Stimulated activated CD8-positive, alpha-beta memory T cell treated with anti-CD3 and anti-CD28 coated beads, Interleukin-15, amount 100 ng/mL, for 48 hours (primary cell): ENCODE results near the gene LONRF2.
"Not testable (repeated sequence)": the region's sequence is repeated elsewhere in the genome, so short reads cannot be mapped to it uniquely, and the experiment has no call there.

Experiments
- DNase-seq, 2 donors: peaks; one replicate each; pipeline ENCODE4 v3.0.0-alpha.2; 2020; ENCODE audit warnings: low read depth in 2 of 2

Gene LONRF2

DNA sequence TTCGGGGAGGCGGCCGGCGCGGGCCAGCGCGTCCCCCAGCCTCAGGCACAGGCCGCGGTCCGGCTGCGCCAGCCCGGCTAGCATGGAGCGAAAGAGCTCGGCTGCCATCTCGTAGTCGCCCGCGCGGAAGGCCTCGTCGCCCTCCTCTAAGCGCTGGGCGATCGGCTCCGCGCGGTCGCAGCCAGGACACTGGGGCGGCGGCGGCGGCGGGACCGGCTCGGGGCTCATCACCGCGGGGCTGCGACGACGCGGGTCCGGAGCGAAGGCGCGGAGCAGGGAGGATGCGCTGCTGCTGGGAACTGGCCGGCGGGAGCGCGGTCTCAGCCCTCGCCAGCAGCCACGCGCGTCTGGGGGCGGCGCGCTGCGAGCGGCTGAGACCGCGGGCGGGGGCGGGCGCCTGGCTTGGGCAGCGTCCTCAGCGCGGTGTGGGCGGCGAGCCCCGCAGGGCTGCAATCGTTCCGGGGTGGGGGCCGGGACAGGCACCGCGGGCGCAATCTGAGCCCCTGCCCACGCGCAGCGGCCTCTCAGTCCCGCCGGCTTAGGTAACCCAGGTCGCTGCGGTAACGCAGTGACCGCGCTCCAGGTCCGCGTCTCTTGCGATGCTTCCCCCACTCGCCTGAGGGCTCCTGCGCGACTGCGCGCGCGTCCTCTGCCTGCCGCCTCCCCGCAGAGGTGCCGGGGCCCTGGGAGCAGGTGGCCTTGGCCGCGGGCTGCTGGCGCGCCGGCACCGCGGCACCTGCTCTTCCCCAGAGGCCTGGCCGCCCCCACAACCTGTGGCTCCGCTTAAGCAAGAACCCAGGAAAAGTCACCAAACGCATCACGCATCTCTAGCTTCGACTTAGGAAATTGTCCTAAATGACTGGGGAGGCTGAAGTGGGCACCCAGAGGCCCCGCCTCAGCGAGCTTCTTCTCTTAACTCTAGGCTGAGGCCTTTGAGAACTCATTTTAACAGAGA is at the start of gene LONRF2:
LONRF2 (minus strand) TSS at position 636 of the 955 bp plus-strand sequence; CDS start at position 228, 408 bp downstream.
- DNase-seq = no peak

DNA sequence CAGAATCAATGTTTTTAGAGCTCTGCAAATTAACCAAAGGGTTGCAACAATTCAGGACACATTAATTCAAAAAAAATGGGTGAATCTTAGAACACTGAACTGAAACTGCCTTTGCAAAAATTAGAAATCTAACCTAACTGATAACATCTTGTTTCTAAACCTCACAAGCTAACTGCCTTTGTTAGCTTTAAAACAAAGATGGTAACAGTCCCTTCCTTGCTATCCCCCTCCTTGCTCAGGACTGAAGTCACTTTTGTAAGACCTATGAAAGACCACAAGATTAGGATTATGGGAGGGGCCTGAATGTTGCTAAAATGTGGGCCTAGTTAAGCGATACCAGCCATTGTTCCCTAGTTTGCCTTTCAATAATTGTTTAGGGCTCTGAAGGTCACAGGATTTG is 44.9 kb upstream of the LONRF2 start:
- no peak for DNase-seq

DNA sequence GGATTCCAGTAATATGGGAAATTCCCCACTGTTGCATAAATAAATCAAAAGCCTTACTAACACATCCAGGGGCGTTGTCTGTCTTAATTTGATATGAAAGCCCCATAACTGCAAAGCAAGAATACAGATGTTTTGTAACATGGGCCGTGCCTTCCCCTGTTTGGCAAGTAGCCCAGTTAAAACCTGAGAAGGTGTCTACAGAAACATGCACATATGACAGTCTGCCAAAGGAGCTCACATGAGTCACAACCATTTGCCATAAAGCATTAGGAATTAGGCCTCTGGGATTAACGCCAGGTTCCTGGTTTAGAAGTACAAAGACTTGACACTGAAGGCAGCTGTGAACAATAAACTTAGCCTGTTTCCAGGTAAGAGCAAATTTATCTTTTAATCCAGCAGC is 43.1 kb upstream of the LONRF2 start:
- no peak for DNase-seq

DNA sequence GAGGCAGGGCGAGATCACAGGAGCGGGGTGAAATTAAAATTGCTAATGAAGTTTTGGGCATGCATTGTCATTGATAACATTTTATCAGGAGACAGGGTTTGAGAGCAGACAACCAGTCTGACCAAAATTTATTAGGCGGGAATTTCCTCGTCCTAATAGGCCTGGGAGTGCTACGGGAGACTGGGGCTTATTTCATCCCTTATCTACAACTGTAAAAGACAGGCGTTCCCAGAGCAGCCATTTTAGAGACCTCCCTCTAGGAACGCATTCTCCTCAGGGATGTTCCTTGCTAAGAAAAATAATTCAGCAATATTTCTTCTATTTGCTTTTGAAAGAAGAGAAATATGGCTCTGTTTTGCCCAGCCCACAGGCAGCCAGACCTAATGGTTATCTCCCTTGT is 40.0 kb upstream of the LONRF2 start:
- not testable (repeated sequence) for DNase-seq

DNA sequence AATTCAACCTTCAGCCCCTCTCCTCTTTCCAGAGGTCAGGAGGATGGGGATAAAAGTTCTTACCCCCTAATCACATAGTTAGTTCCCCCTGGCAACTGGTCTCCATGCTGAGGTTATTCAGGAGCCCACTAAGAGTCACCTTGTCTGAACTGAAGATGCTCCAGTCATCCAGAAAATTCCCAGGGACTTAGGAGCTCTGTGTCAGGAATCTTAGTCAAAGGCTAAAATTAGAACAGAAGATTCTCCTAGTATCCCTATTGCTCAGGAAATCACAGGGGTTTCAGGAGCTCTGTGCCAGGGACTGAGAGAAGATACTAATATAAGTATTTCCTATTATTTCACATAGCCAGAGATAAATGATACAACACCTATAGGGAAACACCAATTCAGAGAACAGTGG is 37.3 kb upstream of the LONRF2 start:
- DNase-seq = no peak

DNA sequence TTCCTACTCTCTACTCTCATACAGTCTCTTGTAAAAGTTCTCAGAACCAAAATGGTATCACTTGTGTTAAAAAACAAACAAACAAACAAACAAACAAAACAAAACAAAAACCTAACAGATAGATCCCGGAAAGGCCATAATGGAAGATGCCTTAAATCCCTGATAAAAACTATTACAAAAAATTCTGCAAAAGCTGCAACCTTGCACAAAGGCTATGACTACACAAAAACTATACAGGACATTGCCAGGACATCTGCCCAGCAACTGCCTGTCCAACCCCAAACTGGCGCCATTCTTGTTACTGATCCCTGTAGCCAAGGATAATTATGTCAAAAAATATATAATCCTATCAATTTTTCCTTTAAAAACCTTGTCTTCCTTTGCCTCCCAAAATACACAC is 36.3 kb upstream of the LONRF2 start:
- DNase-seq = no peak

DNA sequence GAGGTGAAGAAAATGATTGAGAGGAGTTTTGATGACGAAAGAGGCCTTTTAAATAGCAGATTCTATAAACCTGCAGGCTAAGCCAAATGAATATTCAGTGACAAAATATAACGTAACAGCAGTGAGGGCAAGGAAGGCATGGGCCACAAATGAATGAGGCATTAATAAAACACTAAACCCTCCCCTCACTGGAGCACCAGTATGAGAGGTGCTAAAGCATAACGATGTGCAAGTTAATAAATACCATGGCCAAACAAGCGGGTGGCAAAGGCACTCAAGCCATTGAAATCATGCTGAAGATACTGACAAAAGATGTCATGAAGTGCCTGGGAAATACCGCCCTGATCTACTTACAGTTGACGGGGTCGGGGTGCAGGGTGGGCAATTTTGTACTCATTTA is 30.2 kb upstream of the LONRF2 start:
- no peak for DNase-seq

DNA sequence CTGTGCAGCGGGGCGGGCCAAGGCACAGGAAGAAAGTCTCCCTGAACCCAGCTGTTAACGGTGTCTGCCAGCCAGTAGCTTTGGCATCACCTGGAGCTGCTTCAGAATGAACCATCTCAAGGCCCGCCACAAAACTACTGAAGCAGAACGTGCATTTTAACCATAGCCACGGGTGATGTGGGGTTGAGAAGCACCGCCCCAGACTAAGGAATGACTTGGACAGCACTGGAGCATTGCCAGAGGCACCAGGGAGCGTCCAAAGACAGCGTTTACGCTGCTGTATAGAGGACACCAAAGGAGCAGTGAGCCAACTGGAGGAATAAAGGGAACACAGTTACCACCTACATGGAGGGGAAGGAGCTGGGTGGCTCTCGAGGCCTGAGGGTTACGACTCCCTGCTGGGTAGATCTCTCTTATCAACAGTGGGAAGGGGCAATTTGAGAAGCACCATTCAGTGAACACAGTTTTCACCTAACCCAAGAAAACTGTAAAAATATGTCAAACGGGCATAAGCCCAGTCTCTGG is 28.4 kb upstream of the LONRF2 start:
- no peak for DNase-seq

DNA sequence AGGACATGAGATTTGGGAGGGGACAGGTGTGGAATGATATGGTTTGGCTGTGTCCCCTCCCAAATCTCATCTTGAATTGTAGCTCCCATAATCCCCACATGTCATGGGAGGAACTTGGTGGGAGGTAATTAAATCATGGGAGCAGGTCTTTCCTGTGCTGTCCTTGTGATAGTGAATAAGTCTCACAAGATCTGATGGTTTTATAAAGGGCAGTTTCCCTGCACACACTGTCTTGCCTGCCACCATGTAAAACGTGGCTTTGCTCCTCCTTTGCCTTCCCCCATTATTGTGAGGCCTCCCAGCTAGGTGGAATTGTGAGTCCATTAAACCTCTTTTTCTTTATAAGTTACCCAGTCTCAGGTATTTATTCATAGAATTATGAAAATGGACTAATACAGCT is 22.8 kb upstream of the LONRF2 start:
- not testable (repeated sequence) for DNase-seq

DNA sequence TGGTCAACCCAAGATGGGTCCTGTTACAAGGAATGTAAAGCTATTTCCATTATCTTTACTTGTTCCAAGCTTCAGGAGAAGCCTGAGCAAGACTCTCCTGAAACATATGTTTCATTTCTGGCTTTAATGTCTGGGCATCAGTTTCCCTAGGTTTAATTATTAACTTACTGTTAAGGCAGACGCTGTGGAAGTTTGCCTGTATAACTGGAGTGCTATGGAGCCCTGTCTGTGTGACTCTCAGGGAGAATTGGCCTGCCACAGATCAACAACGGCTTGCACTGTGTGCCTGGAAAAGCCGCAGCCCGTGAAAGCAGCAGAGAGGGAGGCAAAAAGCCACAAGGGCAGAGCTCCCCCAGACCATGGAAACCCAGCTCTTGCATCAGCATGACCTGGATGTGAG is 22.1 kb upstream of the LONRF2 start:
- no peak for DNase-seq

DNA sequence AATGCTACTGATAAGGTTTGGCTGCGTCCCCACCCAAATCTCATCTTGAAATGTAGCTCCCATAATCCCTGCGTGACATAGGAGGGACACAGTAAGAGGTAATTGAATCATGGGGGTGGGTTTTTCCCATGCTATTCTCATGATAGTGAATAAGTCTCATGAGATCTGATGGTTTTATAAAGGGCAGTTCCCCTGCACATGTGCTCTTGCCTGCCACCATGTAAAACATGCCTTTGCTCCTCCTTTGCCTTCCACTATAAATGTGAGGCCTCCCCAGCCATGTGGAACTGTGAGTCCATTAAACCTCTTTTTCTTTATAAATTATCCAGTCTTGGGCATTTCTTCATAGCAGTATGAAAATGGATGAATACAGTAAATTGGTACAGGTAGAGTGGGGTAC is 20.2 kb upstream of the LONRF2 start:
- DNase-seq = not testable (repeated sequence)

DNA sequence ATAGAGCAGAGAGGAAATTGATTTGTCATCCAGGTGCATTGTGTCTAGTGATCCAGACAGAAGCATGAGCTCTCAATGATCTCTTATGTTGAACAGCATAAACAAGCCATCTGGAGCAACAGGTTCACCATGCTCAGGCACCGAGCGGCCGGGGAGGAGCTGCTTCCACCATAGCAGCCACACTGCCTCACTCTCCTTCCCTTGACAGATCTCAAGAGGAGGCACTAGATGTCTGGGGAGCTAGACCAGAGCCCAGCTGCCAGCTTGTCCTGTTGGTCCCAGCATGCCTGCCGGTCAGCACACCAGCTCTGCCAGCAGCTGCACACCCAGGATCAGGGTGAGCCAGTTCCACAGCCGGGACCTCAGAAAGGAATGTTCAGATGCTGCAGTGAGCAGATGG is 17.5 kb upstream of the LONRF2 start:
- no peak for DNase-seq

DNA sequence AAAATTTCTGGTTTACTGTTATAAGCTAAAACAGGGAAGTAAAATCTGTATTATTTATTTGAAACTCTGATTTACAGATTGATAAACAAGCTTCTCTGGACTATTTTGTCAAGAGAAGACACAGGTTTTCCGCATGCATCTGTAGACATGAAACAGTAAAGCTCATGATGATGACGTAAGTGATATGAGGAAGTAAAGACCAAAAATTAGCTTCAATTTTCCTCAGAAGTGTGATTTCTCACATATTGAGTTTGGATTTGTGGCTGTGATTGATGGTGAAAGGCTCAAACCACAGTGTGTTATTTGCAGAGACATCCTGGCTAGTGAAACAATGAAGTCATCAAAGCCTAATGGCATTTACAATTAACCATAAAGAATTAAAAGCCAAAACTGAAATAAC is 12.6 kb upstream of the LONRF2 start:
- no peak for DNase-seq

DNA sequence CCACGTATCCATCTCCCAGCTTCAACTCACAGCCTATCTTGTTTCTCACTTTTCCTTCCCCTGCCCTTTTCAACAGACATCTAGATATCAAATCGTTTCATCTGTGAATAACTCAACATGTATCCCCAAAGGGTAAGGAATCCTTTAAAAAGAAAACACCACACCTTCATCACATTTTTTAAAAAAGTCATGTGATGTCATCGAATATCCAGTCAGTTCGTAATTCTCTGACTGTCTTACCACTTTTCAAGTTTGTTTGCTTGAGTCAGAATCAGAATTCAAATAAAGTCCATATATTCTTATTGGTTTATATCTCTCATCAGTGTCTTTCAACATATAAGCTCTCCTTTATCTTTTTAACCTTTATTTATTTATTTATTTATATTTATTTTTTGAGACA is 5.4 kb upstream of the LONRF2 start:
- no peak for DNase-seq

DNA sequence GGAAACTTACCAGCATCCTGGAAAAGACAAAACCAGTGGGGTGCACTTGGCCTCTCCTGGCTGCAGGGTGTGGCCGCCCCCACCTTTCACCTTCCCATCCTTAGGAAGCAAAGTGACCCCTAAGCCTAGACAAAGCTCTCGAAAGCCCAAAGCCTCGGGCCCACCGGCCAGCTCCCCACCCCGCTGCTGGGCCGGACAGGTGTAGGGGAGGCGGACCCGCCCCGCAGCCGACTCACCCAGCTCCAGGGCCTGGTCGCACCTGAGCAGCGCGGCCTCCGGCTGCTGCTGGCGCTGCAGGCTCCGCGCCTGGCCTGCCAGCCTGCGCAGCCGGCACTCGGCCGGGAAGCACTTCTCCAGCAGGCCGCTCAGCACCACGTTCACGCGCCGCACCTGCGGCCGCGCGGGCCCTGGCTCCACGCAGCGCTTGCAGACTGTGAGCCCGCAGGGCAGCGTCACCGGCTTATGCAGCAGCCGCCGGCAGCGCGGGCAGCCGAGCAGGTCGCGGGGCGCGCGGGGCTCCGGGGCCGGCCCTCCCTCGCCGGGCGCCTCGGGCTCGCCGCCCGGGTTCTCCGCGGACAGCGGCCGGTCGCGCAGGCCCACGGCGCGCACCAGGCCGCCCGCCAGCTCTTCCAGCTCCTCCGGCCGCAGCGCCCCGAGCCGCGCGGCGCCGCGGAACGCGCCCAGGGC is 979 bp downstream of the LONRF2 start:
- no peak for DNase-seq

DNA sequence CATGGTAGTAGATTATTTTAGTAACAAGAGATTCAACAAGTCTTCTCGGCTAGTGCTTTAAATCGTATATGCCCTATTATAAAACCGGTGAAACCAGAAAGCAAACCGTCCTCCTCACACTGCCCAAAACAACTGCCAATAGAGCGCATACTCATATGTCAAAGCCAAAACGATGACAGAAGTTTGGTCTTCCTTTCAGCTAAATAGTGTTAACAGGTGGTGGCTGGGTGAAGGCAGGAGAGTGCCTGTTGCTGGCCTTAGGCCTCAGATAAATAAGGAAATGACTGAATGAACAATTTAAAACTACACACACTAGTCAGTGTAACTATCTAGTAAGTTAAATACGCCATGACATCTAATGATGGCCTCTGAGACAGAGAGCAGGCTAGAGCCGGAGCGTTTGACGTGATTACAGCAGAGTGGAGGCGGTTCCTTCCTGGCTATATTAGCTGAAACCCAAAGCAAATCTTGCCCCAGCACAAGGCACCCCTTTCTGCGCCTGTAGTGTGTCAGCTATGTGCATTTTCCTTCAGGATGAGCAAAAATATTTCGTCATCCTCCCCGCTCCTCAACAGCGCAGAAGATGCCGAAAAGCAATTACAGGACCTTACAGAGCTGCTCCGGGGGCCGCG is 1.6 kb downstream of the LONRF2 start:
- no peak for DNase-seq

DNA sequence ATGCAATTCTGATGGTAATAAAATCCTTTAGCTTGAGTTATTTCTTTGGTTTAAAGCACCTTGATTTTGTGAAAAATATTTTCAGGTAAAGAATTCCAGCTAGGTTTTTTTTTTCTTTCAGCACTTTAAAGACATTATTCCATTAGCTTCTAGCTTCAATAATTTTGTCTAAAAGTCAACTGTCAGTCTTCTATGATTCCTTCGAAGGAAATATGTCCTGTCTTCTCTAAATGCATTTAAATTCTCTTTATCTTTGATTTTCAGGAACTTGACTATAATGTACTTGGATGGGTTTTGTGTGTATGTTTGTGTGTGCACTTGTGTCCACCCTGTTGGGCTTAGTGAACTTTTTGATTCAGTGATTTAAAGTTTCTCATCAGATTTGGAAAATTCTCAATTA is 4.7 kb downstream of the LONRF2 start:
- no peak for DNase-seq

DNA sequence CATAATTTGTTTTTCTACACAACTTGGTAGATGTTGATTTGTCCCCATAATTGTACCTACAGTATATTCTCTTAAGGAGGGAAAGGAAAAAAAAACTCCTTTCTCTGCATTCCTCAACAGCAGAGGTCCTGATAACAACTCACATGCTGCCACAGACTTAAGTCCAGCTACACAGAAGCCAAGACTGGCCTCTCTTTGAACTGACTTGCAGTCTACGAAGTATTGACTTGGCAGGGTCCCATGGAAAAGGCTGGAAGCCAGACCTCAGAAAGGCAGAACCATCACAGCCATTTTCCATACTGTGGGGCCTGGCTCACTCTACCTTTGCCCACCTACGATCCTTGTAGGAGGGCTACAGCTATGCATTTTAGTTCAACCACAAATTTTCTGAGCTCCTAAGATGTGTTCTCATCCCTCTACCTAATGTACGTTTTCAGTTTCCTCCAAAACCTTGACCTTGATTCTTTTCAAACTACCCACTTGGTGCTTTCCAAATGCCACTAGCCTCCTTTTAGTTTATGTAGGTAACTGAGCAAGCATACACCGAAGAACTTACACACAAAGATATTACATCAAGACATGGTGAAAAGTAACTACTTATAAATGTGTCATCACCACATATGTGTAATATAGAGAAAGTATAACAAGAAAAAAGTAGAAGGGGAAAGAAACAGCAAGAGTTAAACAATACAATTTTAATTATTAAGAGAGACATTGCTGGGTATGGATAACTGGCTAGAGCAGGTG is 12.2 kb downstream of the LONRF2 start:
- DNase-seq = no peak

DNA sequence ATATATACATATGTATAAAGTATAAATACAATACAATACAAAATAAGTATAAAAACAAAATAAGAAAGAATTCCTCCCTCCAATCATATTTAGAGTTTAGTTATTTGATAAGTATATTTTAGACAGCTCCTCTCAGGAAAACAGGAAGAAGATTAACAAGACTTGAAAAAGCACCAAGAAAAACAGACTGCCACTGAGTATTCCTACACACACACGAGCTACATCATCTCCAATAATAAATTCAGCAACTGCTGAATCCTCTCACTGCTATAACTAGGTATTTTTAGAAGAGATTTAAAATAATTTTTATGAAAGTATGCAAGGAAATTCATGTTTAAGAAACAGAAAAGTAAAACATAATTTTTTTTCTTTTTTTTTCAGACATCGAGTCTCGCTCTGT is 13.0 kb downstream of the LONRF2 start:
- no peak for DNase-seq

DNA sequence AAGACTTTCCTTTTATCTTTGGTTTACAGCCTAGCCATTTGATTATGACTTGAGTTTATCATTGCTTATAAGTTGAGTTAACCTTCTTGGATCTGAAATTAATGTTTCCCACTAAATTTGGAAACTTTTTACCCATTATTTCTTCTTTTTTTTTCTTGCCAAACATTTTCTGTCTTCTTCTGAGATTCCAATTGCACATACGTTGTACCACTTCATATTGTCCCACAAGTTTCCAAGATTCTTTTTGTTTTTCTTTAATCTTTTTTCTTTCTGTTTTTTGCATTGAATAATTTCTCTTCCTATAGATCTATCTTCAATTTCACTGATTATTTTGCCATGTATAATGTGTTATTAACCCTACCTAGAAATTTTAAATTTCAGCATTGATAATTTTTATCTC is 18.6 kb downstream of the LONRF2 start:
- DNase-seq = no peak

DNA sequence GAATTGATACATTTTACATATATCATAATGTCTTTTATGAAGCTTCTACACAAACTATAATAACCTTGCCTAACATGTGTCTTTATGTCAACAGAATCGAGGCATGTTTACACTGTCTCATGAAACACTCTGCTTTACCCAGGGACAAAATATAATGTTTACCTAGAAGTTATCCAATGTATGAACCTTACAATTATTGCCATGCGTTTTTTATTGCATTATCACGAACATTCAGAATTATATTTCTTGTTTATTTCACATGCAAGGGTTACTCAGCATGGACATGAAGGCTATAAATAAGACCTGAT is 19.8 kb downstream of the LONRF2 start:
- DNase-seq = no peak
